Measurements from ENCODE around the gene CTDP1.

- TF ChIP-seq CTCF (conservative IDR thresholded peaks at IDR 0.05; ENCODE audit: low read length) (no peak), EZH2phosphoT487 (IDR thresholded peaks at IDR 0.05; ENCODE audit: borderline replicate concordance) (no peak)
Observed at GRCh38 chr18:79754831-79755351, 75.3 kb downstream of the CTDP1 start.

All from Loucy (cell line).